Astrocyte (in vitro differentiated cells and primary cell): ENCODE data around the gene ANKS3.

Source experiments
- EZH2 ChIP-seq: IDR thresholded peaks from 2 replicates; pipeline ENCODE4 v1.6.1; 2012; ENCODE audit warnings: mild to moderate bottlenecking, low read length, inconsistent platforms; ENCODE audit not compliant: insufficient read depth
- TF ChIP-seq, protein P1 (sequence below): IDR thresholded peaks from 2 replicates; pipeline ENCODE4 v1.5.1; 2011; ENCODE audit warnings: low read depth, mild to moderate bottlenecking, inconsistent platforms, low read length, moderate library complexity; ENCODE audit not compliant: insufficient read depth

- TF ChIP-seq, protein P1, sequence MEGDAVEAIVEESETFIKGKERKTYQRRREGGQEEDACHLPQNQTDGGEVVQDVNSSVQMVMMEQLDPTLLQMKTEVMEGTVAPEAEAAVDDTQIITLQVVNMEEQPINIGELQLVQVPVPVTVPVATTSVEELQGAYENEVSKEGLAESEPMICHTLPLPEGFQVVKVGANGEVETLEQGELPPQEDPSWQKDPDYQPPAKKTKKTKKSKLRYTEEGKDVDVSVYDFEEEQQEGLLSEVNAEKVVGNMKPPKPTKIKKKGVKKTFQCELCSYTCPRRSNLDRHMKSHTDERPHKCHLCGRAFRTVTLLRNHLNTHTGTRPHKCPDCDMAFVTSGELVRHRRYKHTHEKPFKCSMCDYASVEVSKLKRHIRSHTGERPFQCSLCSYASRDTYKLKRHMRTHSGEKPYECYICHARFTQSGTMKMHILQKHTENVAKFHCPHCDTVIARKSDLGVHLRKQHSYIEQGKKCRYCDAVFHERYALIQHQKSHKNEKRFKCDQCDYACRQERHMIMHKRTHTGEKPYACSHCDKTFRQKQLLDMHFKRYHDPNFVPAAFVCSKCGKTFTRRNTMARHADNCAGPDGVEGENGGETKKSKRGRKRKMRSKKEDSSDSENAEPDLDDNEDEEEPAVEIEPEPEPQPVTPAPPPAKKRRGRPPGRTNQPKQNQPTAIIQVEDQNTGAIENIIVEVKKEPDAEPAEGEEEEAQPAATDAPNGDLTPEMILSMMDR = no peak
- TF ChIP-seq EZH2 = no peak
These were observed 12.1 kb upstream of the ANKS3 start for GRCh38 chr16:4746215-4746614.
